NCI-H2227 (cell line): ENCODE measurements around the gene MID1.

Source experiments
- DNase-seq: peaks from one replicate; lab custom pipeline; 2025; ENCODE audit not compliant: unreplicated experiment; lab: John Stamatoyannopoulos, UW

Gene MID1

GRCh38 chrX:10577853-10578252 lies 42.5 kb downstream of the MID1 start:
- DNase-seq: no peak

GRCh38 chrX:10576777-10577447 lies 43.5 kb downstream of the MID1 start:
- DNase-seq: no peak

GRCh38 chrX:10576186-10576585 lies 44.2 kb downstream of the MID1 start:
- DNase-seq: no peak

- no peak for DNase-seq
Observed at GRCh38 chrX:10574663-10575062, 45.7 kb downstream of the MID1 start.

GRCh38 chrX:10571260-10571659 lies 49.1 kb downstream of the MID1 start:
- DNase-seq: no peak

GRCh38 chrX:10570601-10571000 lies 49.8 kb downstream of the MID1 start:
- no peak for DNase-seq

GRCh38 chrX:10569946-10570345 lies 50.4 kb downstream of the MID1 start:
- no peak for DNase-seq

GRCh38 chrX:10568428-10568827 lies 52.0 kb downstream of the MID1 start:
- no peak for DNase-seq

GRCh38 chrX:10567136-10567535 lies 53.2 kb downstream of the MID1 start:
- no peak for DNase-seq

- no peak for DNase-seq
Observed at GRCh38 chrX:10566716-10567097, 53.7 kb downstream of the MID1 start.

GRCh38 chrX:10564484-10564883 lies 55.9 kb downstream of the MID1 start:
- no peak for DNase-seq

GRCh38 chrX:10557166-10557565 lies 63.2 kb downstream of the MID1 start:
- no peak for DNase-seq

GRCh38 chrX:10556405-10556804 lies 64.0 kb downstream of the MID1 start:
- DNase-seq: no peak

- DNase-seq: no peak
Observed at GRCh38 chrX:10555846-10556245, 64.5 kb downstream of the MID1 start.

GRCh38 chrX:10554612-10555270 lies 65.6 kb downstream of the MID1 start:
- no peak for DNase-seq

GRCh38 chrX:10549280-10549679 lies 71.1 kb downstream of the MID1 start:
- DNase-seq: no peak

GRCh38 chrX:10548688-10549087 lies 71.7 kb downstream of the MID1 start:
- DNase-seq: no peak

GRCh38 chrX:10545882-10546281 lies 74.5 kb downstream of the MID1 start:
- DNase-seq: no peak

GRCh38 chrX:10542586-10542985 lies 77.8 kb downstream of the MID1 start:
- DNase-seq: no peak

- no peak for DNase-seq
Observed at GRCh38 chrX:10538831-10539230, 81.6 kb downstream of the MID1 start.

GRCh38 chrX:10537308-10537707 lies 83.1 kb downstream of the MID1 start:
- DNase-seq: no peak

GRCh38 chrX:10536744-10537143 lies 83.6 kb downstream of the MID1 start:
- no peak for DNase-seq

- no peak for DNase-seq
Observed at GRCh38 chrX:10534611-10535010, 85.8 kb downstream of the MID1 start.
